Hepatocyte (in vitro differentiated cells): ENCODE data around the gene PLXNC1.

Experiments used
- CTCF ChIP-seq: fragments of 200-600 bp; sonication (generic); IDR thresholded peaks from 2 replicates; pipeline ENCODE4 v1.5.1; 2016; ENCODE audit warnings: antibody characterized with exemption, mild to moderate bottlenecking; ENCODE audit not compliant: poor library complexity
- EZH2 ChIP-seq: fragments of 200-600 bp; sonication (generic); IDR thresholded peaks from 2 replicates; pipeline ENCODE4 v1.6.1; 2016; ENCODE audit warnings: antibody characterized with exemption, mild to moderate bottlenecking, borderline replicate concordance
- EZH2phosphoT487 ChIP-seq: fragments of 200-600 bp; sonication (generic); IDR thresholded peaks from one replicate; pipeline ENCODE4 v1.6.1; 2018; ENCODE audit warnings: antibody characterized with exemption, mild to moderate bottlenecking, low read depth, moderate library complexity; ENCODE audit not compliant: unreplicated experiment, severe bottlenecking

DNA sequence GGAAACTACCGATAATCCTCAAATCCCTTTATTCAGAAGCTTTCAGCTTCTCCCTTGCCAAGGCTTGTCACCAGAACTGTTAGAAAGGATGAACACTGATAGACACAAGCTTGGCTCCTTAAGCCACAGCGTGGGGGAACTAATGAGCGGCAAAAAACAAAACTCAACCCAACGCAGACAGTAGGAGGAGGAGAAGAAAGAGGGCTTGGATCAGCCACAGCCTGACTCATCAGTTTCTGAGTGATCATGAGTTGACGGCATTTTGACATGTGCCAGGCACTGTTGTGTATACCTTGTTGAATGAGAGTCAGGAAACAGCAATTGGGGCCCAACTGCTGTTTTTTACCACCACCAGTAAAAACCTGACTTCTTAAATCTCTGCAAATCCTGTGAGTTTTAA lies 23.7 kb downstream of the PLXNC1 start:
- no peak for TF ChIP-seq CTCF
- no peak for TF ChIP-seq EZH2
- no peak for TF ChIP-seq EZH2phosphoT487
